NCI-H1417 treated with DMSO at 0.1 percent for 48 hours (cell line): Measurements from ENCODE around the gene ARHGAP26.

Source experiments
- DNase-seq: peaks from one replicate; lab custom pipeline; 2025; lab: John Stamatoyannopoulos, UW

Gene ARHGAP26

GRCh38 chr5:142872217-142872616, 102.0 kb downstream of the ARHGAP26 start:
- DNase-seq, result no peak

DNA sequence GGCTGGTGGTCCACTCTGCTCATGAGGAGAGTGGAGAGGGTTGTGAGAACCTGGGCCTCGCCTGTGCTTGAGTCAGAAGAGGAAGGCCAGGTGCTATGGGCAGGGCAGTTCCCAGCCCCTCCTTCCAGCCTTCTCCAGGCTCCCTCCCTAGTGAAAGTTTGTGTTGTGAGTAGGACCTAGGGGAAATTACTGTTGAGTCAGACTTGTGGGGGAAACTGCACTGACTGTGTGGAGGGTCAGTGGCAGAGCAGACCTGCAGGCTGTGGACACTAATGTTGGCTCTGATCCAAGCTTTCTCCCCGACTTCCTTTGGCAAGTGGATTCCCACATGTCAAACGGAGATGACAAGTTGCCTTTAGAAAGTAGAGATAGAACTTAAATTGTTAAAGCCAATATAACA, 102.6 kb downstream of the ARHGAP26 start:
- no peak for DNase-seq

DNA sequence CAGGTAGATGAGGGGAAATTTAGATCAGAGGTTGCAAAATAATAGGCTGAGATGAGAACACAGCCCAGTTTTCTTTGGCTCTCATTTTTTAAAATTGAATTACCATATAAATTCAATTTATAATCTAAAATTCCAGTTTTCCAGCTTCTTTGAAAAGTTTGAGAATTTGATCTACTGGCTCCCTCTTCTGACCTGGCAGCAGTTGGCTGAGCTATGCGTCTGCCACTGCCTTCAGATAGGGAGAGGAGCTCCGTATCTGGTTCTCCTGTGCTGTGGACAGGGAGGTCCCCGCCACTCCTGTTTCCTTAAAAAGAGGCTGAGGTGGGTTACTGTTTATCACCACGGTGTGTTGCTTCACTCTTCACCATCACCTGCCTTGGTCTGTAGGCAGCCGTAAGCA, 103.7 kb downstream of the ARHGAP26 start:
- no peak for DNase-seq

DNA sequence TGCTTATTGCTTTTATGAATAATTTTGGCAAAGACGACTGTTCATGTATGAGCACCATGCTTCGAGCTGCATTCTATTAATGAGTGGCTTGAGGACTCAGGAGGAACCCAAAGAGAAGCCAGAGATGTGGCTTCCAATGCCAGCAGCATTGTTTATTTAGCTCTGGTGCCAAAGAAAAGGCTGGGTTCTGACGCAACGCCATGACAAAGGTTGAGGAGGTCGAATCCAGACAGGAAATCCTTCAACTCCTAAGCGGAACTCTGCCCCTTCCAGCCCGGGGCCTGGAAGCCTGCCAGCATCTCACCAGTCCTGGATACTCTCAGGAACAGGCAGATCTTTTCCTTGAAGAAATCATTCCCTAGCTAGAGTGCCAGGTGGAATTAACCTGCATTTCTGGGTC, 104.4 kb downstream of the ARHGAP26 start:
- DNase-seq, result no peak

- no peak for DNase-seq
These were observed 105.8 kb downstream of the ARHGAP26 start for GRCh38 chr5:142875936-142876335.

GRCh38 chr5:142876817-142877216, 106.6 kb downstream of the ARHGAP26 start:
- DNase-seq, result no peak

DNA sequence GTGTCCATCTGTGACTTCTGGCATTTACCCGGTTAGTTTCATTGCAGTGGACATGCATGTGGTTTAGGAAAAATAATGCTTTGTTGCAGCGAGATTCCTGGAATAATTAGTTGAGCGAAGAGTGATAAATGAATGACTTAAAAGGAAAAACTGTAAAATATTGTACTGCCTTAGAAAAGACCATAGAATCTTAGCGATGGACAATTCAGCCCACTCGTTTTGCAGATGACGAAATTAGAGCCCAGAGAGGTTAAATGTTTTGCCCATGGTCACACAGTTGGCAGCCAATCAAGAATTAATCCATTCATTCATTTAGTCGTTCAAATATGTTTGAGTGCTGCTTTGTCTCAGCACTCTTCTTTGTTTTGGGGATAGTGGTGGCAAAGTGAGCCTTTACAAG, 107.9 kb downstream of the ARHGAP26 start:
- no peak for DNase-seq

GRCh38 chr5:142878638-142879037, 108.5 kb downstream of the ARHGAP26 start:
- no peak for DNase-seq

GRCh38 chr5:142881076-142881783, 111.1 kb downstream of the ARHGAP26 start:
- DNase-seq, result no peak

GRCh38 chr5:142881784-142882126, 111.6 kb downstream of the ARHGAP26 start:
- no peak for DNase-seq

DNA sequence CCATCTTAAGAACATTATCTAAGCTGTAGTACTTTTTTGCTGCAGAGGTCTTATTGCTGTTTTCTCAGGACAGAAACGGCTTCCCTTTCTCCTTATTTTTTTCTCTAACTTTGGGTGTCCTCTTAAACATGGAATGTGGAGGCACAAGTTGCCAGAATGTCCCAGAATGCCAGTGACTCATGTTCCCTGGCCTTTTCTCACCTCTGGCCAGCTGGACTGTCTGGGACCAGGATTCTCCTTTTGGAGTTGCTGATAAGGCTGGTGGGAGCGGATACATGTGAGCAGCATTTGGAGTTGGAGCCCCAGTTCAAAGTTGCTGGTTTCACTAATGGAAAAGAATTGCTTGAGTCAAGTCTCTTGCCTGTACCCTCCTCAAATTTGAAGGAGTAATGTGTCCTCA, 112.8 kb downstream of the ARHGAP26 start:
- no peak for DNase-seq

DNA sequence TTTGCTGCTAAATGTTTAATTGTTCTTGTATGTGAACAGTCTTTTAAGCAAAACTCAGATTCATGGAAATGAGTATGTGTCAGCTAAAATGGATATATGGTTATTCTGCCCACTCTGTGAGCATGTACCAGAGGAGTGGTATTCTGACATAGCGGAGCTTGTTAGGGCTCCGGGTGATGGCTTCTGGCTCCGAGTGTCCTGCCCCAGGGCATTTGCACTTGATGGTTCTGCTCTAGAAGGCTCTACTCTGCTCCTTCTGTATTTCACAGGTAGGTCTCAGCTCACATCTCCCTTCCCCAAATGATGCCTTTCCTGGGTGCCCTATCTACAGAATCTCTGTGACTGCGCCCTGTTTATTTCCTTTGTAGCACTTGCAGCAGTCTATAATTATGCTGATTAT, 113.3 kb downstream of the ARHGAP26 start:
- DNase-seq, result no peak

- no peak for DNase-seq
These were observed 113.9 kb downstream of the ARHGAP26 start for GRCh38 chr5:142884029-142884428.

DNA sequence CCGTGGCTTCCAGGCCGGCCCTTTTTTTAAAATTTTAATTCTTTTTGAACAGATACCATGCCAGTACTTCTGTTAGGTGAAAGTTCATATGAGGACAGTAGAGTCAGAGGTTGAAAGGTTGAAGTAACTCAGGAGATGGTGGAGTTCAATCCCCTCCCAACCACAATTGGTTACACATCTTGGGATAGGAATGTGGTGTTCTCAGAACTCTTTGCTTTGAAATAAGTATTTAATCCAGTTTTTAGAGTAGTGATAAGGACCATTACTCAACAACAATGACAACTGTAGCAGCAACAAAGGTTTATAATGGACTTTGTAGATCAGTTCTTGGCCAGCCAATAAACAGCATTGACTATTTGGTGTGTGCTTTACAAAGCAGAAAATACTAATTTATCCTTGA, 116.0 kb downstream of the ARHGAP26 start:
- DNase-seq, result no peak

GRCh38 chr5:142886956-142887355, 116.8 kb downstream of the ARHGAP26 start:
- no peak for DNase-seq

DNA sequence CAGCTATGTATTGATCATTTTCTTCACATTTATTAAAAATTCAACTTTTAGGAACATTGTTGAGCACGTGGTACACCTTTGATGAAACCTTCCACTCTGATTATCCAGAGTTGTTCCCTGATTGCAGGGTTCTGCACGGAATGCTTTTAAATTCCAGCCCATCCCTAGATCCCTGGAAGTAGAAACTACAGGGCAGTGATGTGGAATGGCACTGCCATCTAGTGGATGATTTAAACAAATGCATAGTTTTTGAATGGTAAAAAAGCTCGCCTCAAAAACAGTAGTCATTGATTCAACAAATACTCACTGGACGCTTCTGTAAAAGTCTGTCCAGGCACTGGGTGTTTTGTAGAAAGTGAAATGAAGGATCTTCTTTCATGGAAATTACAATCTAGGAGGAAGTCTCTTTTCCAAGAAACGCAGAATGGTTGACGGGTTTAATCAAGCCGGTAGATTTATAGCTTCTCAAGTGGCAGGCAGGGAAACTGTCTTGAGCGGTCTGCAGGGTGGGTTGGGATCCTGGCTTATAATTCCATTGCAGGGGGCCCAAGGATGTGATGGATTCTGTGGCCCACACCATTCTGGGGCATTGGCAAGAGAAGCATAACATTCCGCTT, 118.4 kb downstream of the ARHGAP26 start:
- no peak for DNase-seq

- DNase-seq, result no peak
These were observed 121.8 kb downstream of the ARHGAP26 start for GRCh38 chr5:142892021-142892420.

- no peak for DNase-seq
These were observed 124.1 kb downstream of the ARHGAP26 start for GRCh38 chr5:142894315-142894714.

GRCh38 chr5:142894749-142895148, 124.6 kb downstream of the ARHGAP26 start:
- DNase-seq, result no peak

GRCh38 chr5:142896325-142897007, 126.3 kb downstream of the ARHGAP26 start:
- DNase-seq, result no peak

GRCh38 chr5:142897328-142897727, 127.2 kb downstream of the ARHGAP26 start:
- DNase-seq, result no peak

GRCh38 chr5:142900927-142901326, 130.8 kb downstream of the ARHGAP26 start:
- no peak for DNase-seq

DNA sequence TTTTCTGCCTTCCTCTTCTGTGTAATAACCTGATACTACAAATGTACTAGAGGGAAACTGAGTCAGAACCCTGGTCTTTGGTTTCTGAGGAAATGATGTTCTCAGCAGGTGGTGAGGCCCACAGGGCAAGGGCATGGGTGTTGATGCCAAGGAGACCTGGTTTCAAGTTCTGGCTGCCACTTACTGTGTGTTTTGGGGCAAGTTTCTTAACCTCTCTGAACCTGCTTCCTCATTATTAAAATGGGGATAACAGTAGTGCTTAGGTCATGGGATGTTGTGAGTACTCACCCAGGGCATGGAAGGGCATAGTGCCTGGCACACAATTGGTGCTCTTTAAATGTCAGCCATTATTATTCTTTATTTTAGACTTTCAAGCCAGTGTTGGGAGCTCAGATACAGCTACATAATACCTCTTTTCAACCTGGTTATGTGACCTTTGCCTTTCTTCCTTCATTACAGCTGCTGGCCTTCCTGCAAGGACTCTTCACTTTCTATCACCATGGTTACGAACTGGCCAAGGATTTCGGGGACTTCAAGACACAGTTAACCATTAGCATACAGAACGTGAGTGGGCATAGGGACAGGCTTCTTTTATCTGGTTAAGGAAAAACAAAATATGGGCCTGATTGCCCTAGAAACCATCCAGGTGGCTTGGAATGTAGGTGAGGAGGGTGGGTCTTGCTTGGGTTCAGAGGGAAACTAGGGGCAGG, 131.5 kb downstream of the ARHGAP26 start:
- no peak for DNase-seq
